ENCODE data around the gene FAM72B.
"Not testable (repeated sequence)": the region's sequence is repeated elsewhere in the genome, so short reads cannot be mapped to it uniquely, and the experiment has no call there.

FAM72B gene

GRCh38 chr1:121176649-121177048 lies 7.5 kb downstream of the FAM72B start:
- H3K18ac ChIP-seq (ENCODE audit: low read length); H2BK15ac ChIP-seq (ENCODE audit: low read length); H3K4me2 ChIP-seq (ENCODE audit: insufficient read depth, low read length, poor library complexity, severe bottlenecking); H3K14ac ChIP-seq (ENCODE audit: low read length); H2AK5ac ChIP-seq (ENCODE audit: low read depth, low read length); H3K27me3 ChIP-seq (ENCODE audit: control insufficient read depth in 3 of 3, insufficient read depth in 3 of 3, low read depth in 1 of 3, low read length in 3 of 3); DNase-seq (ENCODE audit: low spot score); H4K8ac ChIP-seq (ENCODE audit: low read depth, low read length); H3K4me3 ChIP-seq (ENCODE audit: low read length in 2 of 2); H3K36me3 ChIP-seq (replicated peaks in 1 of 2; ENCODE audit: control insufficient read depth in 2 of 2, insufficient read depth in 2 of 2, low read length in 2 of 2); H3K4me1 ChIP-seq (ENCODE audit: control insufficient read depth in 2 of 2, insufficient read depth in 1 of 2, low read depth in 1 of 2, low read length in 2 of 2); H2BK120ac ChIP-seq (ENCODE audit: low read depth, low read length); H2BK5ac ChIP-seq (ENCODE audit: low read length); H3K79me1 ChIP-seq (ENCODE audit: low read depth, low read length); H2BK12ac ChIP-seq (ENCODE audit: low read length); H3K9me3 ChIP-seq (replicated peaks in 1 of 2; ENCODE audit: control insufficient read depth in 2 of 2, insufficient read depth in 1 of 2, low read depth in 1 of 2, low read length in 2 of 2); H2AFZ ChIP-seq (ENCODE audit: low read length); H3K4ac ChIP-seq (ENCODE audit: low read length); H4K91ac ChIP-seq (ENCODE audit: low read depth, low read length, poor library complexity); H3K27ac ChIP-seq (replicated peaks; ENCODE audit: low read length); H3K9ac ChIP-seq (ENCODE audit: low read depth, low read length, poor library complexity); H3K23ac ChIP-seq (ENCODE audit: low read depth, low read length, poor library complexity): not testable (repeated sequence)
- no CpG with 5 or more reads among the region's 2 CpGs for WGBS, 2 donors (ENCODE audit: extremely low coverage in 2 of 2, insufficient read length in 2 of 2, insufficient replicate concordance in 1 of 2)

- H2AK5ac ChIP-seq (ENCODE audit: low read depth, low read length); H2BK5ac ChIP-seq (ENCODE audit: low read length); H3K79me1 ChIP-seq (ENCODE audit: low read depth, low read length); H3K27me3 ChIP-seq (ENCODE audit: control insufficient read depth in 3 of 3, insufficient read depth in 3 of 3, low read depth in 1 of 3, low read length in 3 of 3); H3K14ac ChIP-seq (ENCODE audit: low read length); H3K4me2 ChIP-seq (ENCODE audit: insufficient read depth, low read length, poor library complexity, severe bottlenecking); H3K36me3 ChIP-seq (replicated peaks in 1 of 2; ENCODE audit: control insufficient read depth in 2 of 2, insufficient read depth in 2 of 2, low read length in 2 of 2); H2BK120ac ChIP-seq (ENCODE audit: low read depth, low read length); DNase-seq (ENCODE audit: low spot score); H2AFZ ChIP-seq (ENCODE audit: low read length); H3K18ac ChIP-seq (ENCODE audit: low read length); H3K4ac ChIP-seq (ENCODE audit: low read length); H4K91ac ChIP-seq (ENCODE audit: low read depth, low read length, poor library complexity); H3K4me1 ChIP-seq (ENCODE audit: control insufficient read depth in 2 of 2, insufficient read depth in 1 of 2, low read depth in 1 of 2, low read length in 2 of 2); H2BK15ac ChIP-seq (ENCODE audit: low read length); H3K27ac ChIP-seq (replicated peaks; ENCODE audit: low read length); H3K9ac ChIP-seq (ENCODE audit: low read depth, low read length, poor library complexity); H2BK12ac ChIP-seq (ENCODE audit: low read length); H3K4me3 ChIP-seq (ENCODE audit: low read length in 2 of 2); H3K23ac ChIP-seq (ENCODE audit: low read depth, low read length, poor library complexity); H4K8ac ChIP-seq (ENCODE audit: low read depth, low read length); H3K9me3 ChIP-seq (replicated peaks in 1 of 2; ENCODE audit: control insufficient read depth in 2 of 2, insufficient read depth in 1 of 2, low read depth in 1 of 2, low read length in 2 of 2): not testable (repeated sequence)
- no CpG with 5 or more reads among the region's 3 CpGs for WGBS, 2 donors (ENCODE audit: extremely low coverage in 2 of 2, insufficient read length in 2 of 2, insufficient replicate concordance in 1 of 2)
These were observed 15.9 kb downstream of the FAM72B start for GRCh38 chr1:121168152-121168668.

GRCh38 chr1:121167225-121167738 lies 16.9 kb downstream of the FAM72B start:
- not testable (repeated sequence) for H3K27me3 ChIP-seq (ENCODE audit: control insufficient read depth in 3 of 3, insufficient read depth in 3 of 3, low read depth in 1 of 3, low read length in 3 of 3); H3K4me1 ChIP-seq (ENCODE audit: control insufficient read depth in 2 of 2, insufficient read depth in 1 of 2, low read depth in 1 of 2, low read length in 2 of 2); H2AK5ac ChIP-seq (ENCODE audit: low read depth, low read length); H3K27ac ChIP-seq (replicated peaks; ENCODE audit: low read length); H3K23ac ChIP-seq (ENCODE audit: low read depth, low read length, poor library complexity); H2BK12ac ChIP-seq (ENCODE audit: low read length); H3K9me3 ChIP-seq (replicated peaks in 1 of 2; ENCODE audit: control insufficient read depth in 2 of 2, insufficient read depth in 1 of 2, low read depth in 1 of 2, low read length in 2 of 2); H3K4ac ChIP-seq (ENCODE audit: low read length); H2BK15ac ChIP-seq (ENCODE audit: low read length); H3K9ac ChIP-seq (ENCODE audit: low read depth, low read length, poor library complexity); H3K36me3 ChIP-seq (replicated peaks in 1 of 2; ENCODE audit: control insufficient read depth in 2 of 2, insufficient read depth in 2 of 2, low read length in 2 of 2); H4K91ac ChIP-seq (ENCODE audit: low read depth, low read length, poor library complexity); H2BK5ac ChIP-seq (ENCODE audit: low read length); DNase-seq (ENCODE audit: low spot score); H3K79me1 ChIP-seq (ENCODE audit: low read depth, low read length); H3K4me3 ChIP-seq (ENCODE audit: low read length in 2 of 2); H3K18ac ChIP-seq (ENCODE audit: low read length); H2AFZ ChIP-seq (ENCODE audit: low read length); H3K14ac ChIP-seq (ENCODE audit: low read length); H2BK120ac ChIP-seq (ENCODE audit: low read depth, low read length); H4K8ac ChIP-seq (ENCODE audit: low read depth, low read length); H3K4me2 ChIP-seq (ENCODE audit: insufficient read depth, low read length, poor library complexity, severe bottlenecking)
- no CpG with 5 or more reads among the region's 2 CpGs for WGBS, 2 donors (ENCODE audit: extremely low coverage in 2 of 2, insufficient read length in 2 of 2, insufficient replicate concordance in 1 of 2)

GRCh38 chr1:121165296-121165695 lies 18.8 kb downstream of the FAM72B start:
- not testable (repeated sequence) for H2BK12ac ChIP-seq (ENCODE audit: low read length); H3K36me3 ChIP-seq (replicated peaks in 1 of 2; ENCODE audit: control insufficient read depth in 2 of 2, insufficient read depth in 2 of 2, low read length in 2 of 2); H2BK15ac ChIP-seq (ENCODE audit: low read length); DNase-seq (ENCODE audit: low spot score); H4K8ac ChIP-seq (ENCODE audit: low read depth, low read length); H3K4ac ChIP-seq (ENCODE audit: low read length); H3K14ac ChIP-seq (ENCODE audit: low read length); H2BK120ac ChIP-seq (ENCODE audit: low read depth, low read length); H2AK5ac ChIP-seq (ENCODE audit: low read depth, low read length); H3K4me1 ChIP-seq (ENCODE audit: control insufficient read depth in 2 of 2, insufficient read depth in 1 of 2, low read depth in 1 of 2, low read length in 2 of 2); H3K9ac ChIP-seq (ENCODE audit: low read depth, low read length, poor library complexity); H3K79me1 ChIP-seq (ENCODE audit: low read depth, low read length); H3K27ac ChIP-seq (replicated peaks; ENCODE audit: low read length); H4K91ac ChIP-seq (ENCODE audit: low read depth, low read length, poor library complexity); H3K27me3 ChIP-seq (ENCODE audit: control insufficient read depth in 3 of 3, insufficient read depth in 3 of 3, low read depth in 1 of 3, low read length in 3 of 3); H3K23ac ChIP-seq (ENCODE audit: low read depth, low read length, poor library complexity); H2AFZ ChIP-seq (ENCODE audit: low read length); H3K9me3 ChIP-seq (replicated peaks in 1 of 2; ENCODE audit: control insufficient read depth in 2 of 2, insufficient read depth in 1 of 2, low read depth in 1 of 2, low read length in 2 of 2); H3K4me2 ChIP-seq (ENCODE audit: insufficient read depth, low read length, poor library complexity, severe bottlenecking); H2BK5ac ChIP-seq (ENCODE audit: low read length); H3K18ac ChIP-seq (ENCODE audit: low read length); H3K4me3 ChIP-seq (ENCODE audit: low read length in 2 of 2)
